H1 (cell line): ENCODE results near the gene AOC1.

Experiments
- CHD2 ChIP-seq: IDR thresholded peaks from 2 replicates; pipeline ENCODE4 v1.6.1; 2012; ENCODE audit warnings: low read length, improper control_type of control experiment
- POLR2AphosphoS5 ChIP-seq: IDR thresholded peaks from 2 replicates; pipeline ENCODE4 v1.6.1; 2011; ENCODE audit warnings: low read depth, low read length
- RAD21 ChIP-seq, 2 experiments: IDR thresholded peaks in 1 of 2; conservative IDR thresholded peaks in 1 of 2; 2 replicates each; pipeline ENCODE4 v1.6.1; 2011; ENCODE audit warnings: low read depth in 2 of 2, low read length in 2 of 2, improper control_type of control experiment in 1 of 2, inconsistent platforms in 1 of 2, mild to moderate bottlenecking in 1 of 2, moderate library complexity in 1 of 2
- SIN3A ChIP-seq, 2 experiments: IDR thresholded peaks in 1 of 2; conservative IDR thresholded peaks in 1 of 2; 2 replicates each; pipeline ENCODE4 v1.6.1; 2011 to 2012; ENCODE audit warnings: low read length in 2 of 2, improper control_type of control experiment in 1 of 2, low read depth in 1 of 2, mild to moderate bottlenecking in 1 of 2
- TCF12 ChIP-seq: IDR thresholded peaks from 2 replicates; pipeline ENCODE4 v1.6.1; 2011; ENCODE audit warnings: low read depth, mild to moderate bottlenecking, low read length
- YY1 ChIP-seq: IDR thresholded peaks from 2 replicates; pipeline ENCODE4 v1.6.1; 2011; ENCODE audit warnings: low read depth, mild to moderate bottlenecking, low read length
- ZNF274 ChIP-seq: IDR thresholded peaks from 2 replicates; pipeline ENCODE4 v1.7.0; 2012; ENCODE audit warnings: low read length, borderline replicate concordance; ENCODE audit errors: extremely low read depth
- TF ChIP-seq, protein P1 (sequence below), 3 experiments: IDR thresholded peaks; 1 replicate in 2 of 3; 2 replicates in 1 of 3; pipeline versions ENCODE4 v1.5.1 to v1.6.1; 2011; ENCODE audit warnings: low read length in 3 of 3, mild to moderate bottlenecking in 3 of 3, inconsistent platforms in 2 of 3, low read depth in 1 of 3, moderate library complexity in 1 of 3; ENCODE audit not compliant: insufficient read depth in 1 of 3; ENCODE audit errors: control extremely low read depth in 1 of 3

GRCh38 chr7:150855476-150856302, 3.4 kb downstream of the AOC1 start:
- TF ChIP-seq, protein P1, sequence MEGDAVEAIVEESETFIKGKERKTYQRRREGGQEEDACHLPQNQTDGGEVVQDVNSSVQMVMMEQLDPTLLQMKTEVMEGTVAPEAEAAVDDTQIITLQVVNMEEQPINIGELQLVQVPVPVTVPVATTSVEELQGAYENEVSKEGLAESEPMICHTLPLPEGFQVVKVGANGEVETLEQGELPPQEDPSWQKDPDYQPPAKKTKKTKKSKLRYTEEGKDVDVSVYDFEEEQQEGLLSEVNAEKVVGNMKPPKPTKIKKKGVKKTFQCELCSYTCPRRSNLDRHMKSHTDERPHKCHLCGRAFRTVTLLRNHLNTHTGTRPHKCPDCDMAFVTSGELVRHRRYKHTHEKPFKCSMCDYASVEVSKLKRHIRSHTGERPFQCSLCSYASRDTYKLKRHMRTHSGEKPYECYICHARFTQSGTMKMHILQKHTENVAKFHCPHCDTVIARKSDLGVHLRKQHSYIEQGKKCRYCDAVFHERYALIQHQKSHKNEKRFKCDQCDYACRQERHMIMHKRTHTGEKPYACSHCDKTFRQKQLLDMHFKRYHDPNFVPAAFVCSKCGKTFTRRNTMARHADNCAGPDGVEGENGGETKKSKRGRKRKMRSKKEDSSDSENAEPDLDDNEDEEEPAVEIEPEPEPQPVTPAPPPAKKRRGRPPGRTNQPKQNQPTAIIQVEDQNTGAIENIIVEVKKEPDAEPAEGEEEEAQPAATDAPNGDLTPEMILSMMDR (IDR thresholded peaks at IDR 0.05; ENCODE audit: control extremely low read depth in 1 of 3, insufficient read depth in 1 of 3, low read depth in 1 of 3, low read length in 3 of 3): no peak
- no peak for TF ChIP-seq TCF12
- TF ChIP-seq POLR2AphosphoS5: no peak
- TF ChIP-seq YY1: no peak
- no peak for TF ChIP-seq ZNF274
- TF ChIP-seq CHD2: no peak
- no peak for TF ChIP-seq RAD21 (IDR thresholded peaks at IDR 0.05 in 1 of 2, conservative IDR thresholded peaks at IDR 0.05 in 1 of 2; ENCODE audit: low read depth in 2 of 2, low read length in 2 of 2)
- TF ChIP-seq SIN3A (conservative IDR thresholded peaks at IDR 0.05 in 1 of 2, IDR thresholded peaks at IDR 0.05 in 1 of 2; ENCODE audit: low read depth in 1 of 2, low read length in 2 of 2): no peak
